B cell (primary cell): Measurements from ENCODE around the gene HHATL. TPM values are rescaled to one million over a fixed set of nuclear protein-coding genes. Genes with fewer than 3 reads are reported as not detected.

Source experiments
- ATAC-seq: fragments of 200-7000 bp; cut with Tn5 transposase; one replicate; pipeline ENCODE4 v1.10.0; 2021; ENCODE audit warnings: low read depth, mild to moderate bottlenecking, moderate number of reproducible peaks, moderate library complexity
- CTCF ChIA-PET: fragments of 350-600 bp; sonication (Branson Sonifier 250); formaldehyde crosslinking; loops from one replicate; lab custom pipeline; 2021; ENCODE audit warnings: antibody characterized with exemption, inconsistent platforms; lab: Charles Lee
- POLR2A ChIA-PET: fragments of 350-600 bp; sonication (Branson Sonifier 250); formaldehyde crosslinking; loops from one replicate; lab custom pipeline; 2021; ENCODE audit warnings: antibody characterized with exemption; lab: Charles Lee
- DNase-seq: peaks from one replicate; pipeline ENCODE4 v3.0.0; 2013
- H2AFZ ChIP-seq: 2 replicates; pipeline ENCODE4 v1.6.1; 2012; ENCODE audit warnings: mild to moderate bottlenecking, low read depth, low read length; ENCODE audit not compliant: insufficient read depth, poor library complexity, severe bottlenecking
- H3K27ac ChIP-seq, 2 donors: 1 replicate in 1 of 2; 2 replicates in 1 of 2; pipeline ENCODE4 v1.5.1; 2012 to 2013; ENCODE audit warnings: low read length in 2 of 2, mild to moderate bottlenecking in 2 of 2, moderate library complexity in 1 of 2
- H3K27me3 ChIP-seq, 4 experiments: fragments of 200-600 bp in 1 of 4; sonication (generic) in 1 of 4; replicated peaks in 1 of 4; 1 replicate in 2 of 4; 2 replicates in 2 of 4; pipeline versions ENCODE4 v1.6.1 to v1.7.0; 2013 to 2016; ENCODE audit warnings: low read length in 3 of 4, mild to moderate bottlenecking in 2 of 4, mixed read lengths in 1 of 4, moderate library complexity in 1 of 4; ENCODE audit not compliant: insufficient read depth in 4 of 4, control insufficient read depth in 3 of 4; ENCODE audit errors: control extremely low read depth in 1 of 4
- H3K36me3 ChIP-seq, 2 experiments: replicated peaks in 1 of 2; 1 replicate in 1 of 2; 2 replicates in 1 of 2; pipeline versions ENCODE4 v1.6.1 to v1.7.1; 2013; ENCODE audit warnings: low read length in 1 of 2; ENCODE audit not compliant: insufficient read depth in 2 of 2, control insufficient read depth in 1 of 2; ENCODE audit errors: control extremely low read depth in 1 of 2, extremely low read depth in 1 of 2
- H3K4me1 ChIP-seq, 2 donors: fragments of 200-600 bp in 1 of 2; sonication (generic) in 1 of 2; 1 replicate in 1 of 2; 2 replicates in 1 of 2; pipeline versions ENCODE4 v1.5.1 to v1.6.1; 2013 to 2017; ENCODE audit warnings: low read length in 2 of 2; ENCODE audit not compliant: control insufficient read depth in 2 of 2, insufficient read depth in 2 of 2
- H3K4me2 ChIP-seq: replicated peaks from 2 replicates; pipeline ENCODE3; 2012; ENCODE audit warnings: mild to moderate bottlenecking, low read depth, low read length; ENCODE audit not compliant: poor library complexity, severe bottlenecking
- H3K4me3 ChIP-seq, 5 experiments: fragments of 200-600 bp in 1 of 5; sonication (generic) in 1 of 5; 1 replicate in 3 of 5; 2 replicates in 2 of 5; pipeline versions ENCODE4 v1.5.1 to v1.7.0; 2011 to 2016; ENCODE audit warnings: low read length in 4 of 5, mild to moderate bottlenecking in 4 of 5, low read depth in 2 of 5, control low read depth in 1 of 5, moderate library complexity in 1 of 5; ENCODE audit not compliant: insufficient read depth in 1 of 5; ENCODE audit errors: control extremely low read depth in 1 of 5, extremely low read depth in 1 of 5
- H3K79me2 ChIP-seq: fragments of 200-600 bp; sonication (generic); one replicate; pipeline ENCODE4 v1.6.0; 2016; ENCODE audit warnings: low read length; ENCODE audit not compliant: control insufficient read depth, insufficient read depth
- H3K9ac ChIP-seq: fragments of 200-600 bp; sonication (generic); 2 replicates; pipeline ENCODE4 v1.6.1; 2017; ENCODE audit warnings: mild to moderate bottlenecking, low read length, moderate library complexity
- H3K9me3 ChIP-seq, 3 donors: one replicate each; pipeline versions ENCODE4 v1.6.1 to v1.7.1; 2013; ENCODE audit warnings: low read length in 2 of 3; ENCODE audit not compliant: control insufficient read depth in 2 of 3, insufficient read depth in 1 of 3; ENCODE audit errors: control extremely low read depth in 1 of 3
- H4K20me1 ChIP-seq: 2 replicates; pipeline ENCODE4 v1.6.0; 2012; ENCODE audit warnings: mild to moderate bottlenecking, low read length; ENCODE audit not compliant: insufficient read depth, control insufficient read depth, poor library complexity, severe bottlenecking
- H3K27ac Mint-ChIP-seq: one replicate; pipeline ENCODE4 v1.8.0; 2021; ENCODE audit warnings: mixed read lengths
- H3K27me3 Mint-ChIP-seq: one replicate; pipeline ENCODE4 v1.8.0; 2021; ENCODE audit warnings: mixed read lengths
- H3K4me1 Mint-ChIP-seq: one replicate; pipeline ENCODE4 v1.8.0; 2021; ENCODE audit warnings: mixed read lengths
- H3K4me3 Mint-ChIP-seq: one replicate; pipeline ENCODE4 v1.8.0; 2021; ENCODE audit warnings: mixed read lengths
- H3K9me3 Mint-ChIP-seq: one replicate; pipeline ENCODE4 v1.8.0; 2022; ENCODE audit warnings: mixed read lengths; ENCODE audit not compliant: insufficient read depth
- EZH2 ChIP-seq: IDR thresholded peaks from 2 replicates; pipeline ENCODE4 v1.6.1; 2012; ENCODE audit warnings: borderline replicate concordance, low read depth, mild to moderate bottlenecking, moderate library complexity, low read length; ENCODE audit not compliant: insufficient read depth, poor library complexity, severe bottlenecking
- WGBS: methylation state at CpG from one replicate; pipeline ENCODE4 v1.1.5; 2013; ENCODE audit warnings: missing lambda C conversion rate; ENCODE audit not compliant: insufficient coverage; 5-methylcytosine and 5-hydroxymethylcytosine counted together
- intact Hi-C: fragments of 100-400 bp; cut with micrococcal nuclease; formaldehyde crosslinking; loops from one replicate; pipeline ENCODE4 v1.10.0; 2022
- polyA plus RNA-seq: library from polyadenylated mRNA; depleted of rRNA; stranded (reverse); fragments of >200 nt; gene quantifications from 2 replicates; pipeline ENCODE4 v1.2.3, GENCODE V29; 2012
- total RNA-seq, 2 donors: library from RNA; stranded (reverse); fragments of 120-200 nt in 1 of 2; gene quantifications; 1 replicate in 1 of 2; 2 replicates in 1 of 2; pipeline versions ENCODE4 v1.2.3 to v1.2.4, GENCODE V29; 2013 to 2022
- TF ChIP-seq, protein P1 (sequence below): fragments of 200-600 bp; IDR thresholded peaks from one replicate; pipeline ENCODE4 v1.8.0; 2022; ENCODE audit warnings: antibody characterized with exemption, mild to moderate bottlenecking

Gene HHATL
- total and polyA plus RNA-seq, 2 donors (not counting 1 experiment from before 2014, with no cell fraction given), result not detected

DNA sequence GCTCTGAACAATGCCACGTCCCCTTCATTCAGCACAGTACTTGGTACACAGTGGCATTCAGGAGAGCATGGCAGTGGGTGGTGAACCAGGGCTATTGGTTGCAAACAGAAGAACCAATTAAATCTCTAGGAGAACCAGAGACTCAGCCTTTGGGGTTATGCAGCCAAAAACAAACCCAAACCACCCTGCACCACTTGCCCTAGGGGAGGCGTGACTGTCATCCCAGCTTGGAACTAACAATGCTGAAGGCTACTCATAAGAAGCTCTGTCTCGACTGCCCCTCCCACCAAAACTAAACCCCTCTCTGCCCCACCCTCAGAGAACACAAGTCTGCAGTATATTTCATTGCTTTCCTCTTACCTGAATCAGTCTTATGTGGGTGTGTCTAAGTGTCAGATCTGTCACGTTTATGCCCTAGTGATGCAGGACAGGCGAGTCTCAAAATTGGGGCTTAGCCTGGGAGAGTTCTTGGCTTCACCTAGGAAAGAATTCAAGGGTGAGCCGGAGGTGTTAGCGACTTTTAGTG is 32.5 kb downstream of the HHATL start:
- no peaks in the 10 kb centered on the region for H3K27me3 Mint-ChIP-seq
- Histone ChIP-seq H3K4me2 (no peak overlapping the region), H3K27ac (no peak overlapping the region), H3K9me3 (peaks cover 0 to 12% (median 1%) of the 10 kb centered on the region in 3 donors), H3K36me3 (no peaks in the 10 kb centered on the region), H3K27me3 (no peaks in the 10 kb centered on the region), H3K79me2 (no peaks in the 10 kb centered on the region), H3K4me3 (no peak overlapping the region), H3K4me1 (no peaks in the 10 kb centered on the region), H3K9ac (no peak overlapping the region), H4K20me1 (no peaks in the 10 kb centered on the region), H2AFZ (no peak overlapping the region)
- ATAC-seq (no peak), DNase-seq (no peak)
- no peak overlapping the region for H3K4me3 Mint-ChIP-seq
- H3K4me1 Mint-ChIP-seq, result peaks cover 1% of the 10 kb centered on the region
- intact Hi-C loops, result no loop called here
- no peak for TF ChIP-seq EZH2
- TF ChIP-seq, protein P1, sequence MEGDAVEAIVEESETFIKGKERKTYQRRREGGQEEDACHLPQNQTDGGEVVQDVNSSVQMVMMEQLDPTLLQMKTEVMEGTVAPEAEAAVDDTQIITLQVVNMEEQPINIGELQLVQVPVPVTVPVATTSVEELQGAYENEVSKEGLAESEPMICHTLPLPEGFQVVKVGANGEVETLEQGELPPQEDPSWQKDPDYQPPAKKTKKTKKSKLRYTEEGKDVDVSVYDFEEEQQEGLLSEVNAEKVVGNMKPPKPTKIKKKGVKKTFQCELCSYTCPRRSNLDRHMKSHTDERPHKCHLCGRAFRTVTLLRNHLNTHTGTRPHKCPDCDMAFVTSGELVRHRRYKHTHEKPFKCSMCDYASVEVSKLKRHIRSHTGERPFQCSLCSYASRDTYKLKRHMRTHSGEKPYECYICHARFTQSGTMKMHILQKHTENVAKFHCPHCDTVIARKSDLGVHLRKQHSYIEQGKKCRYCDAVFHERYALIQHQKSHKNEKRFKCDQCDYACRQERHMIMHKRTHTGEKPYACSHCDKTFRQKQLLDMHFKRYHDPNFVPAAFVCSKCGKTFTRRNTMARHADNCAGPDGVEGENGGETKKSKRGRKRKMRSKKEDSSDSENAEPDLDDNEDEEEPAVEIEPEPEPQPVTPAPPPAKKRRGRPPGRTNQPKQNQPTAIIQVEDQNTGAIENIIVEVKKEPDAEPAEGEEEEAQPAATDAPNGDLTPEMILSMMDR, result no peak
- H3K9me3 Mint-ChIP-seq, result no peaks in the 10 kb centered on the region
- no peak overlapping the region for H3K27ac Mint-ChIP-seq
- POLR2A ChIA-PET, result no interaction called here
- CTCF ChIA-PET, result no interaction called here
- 88% methylated on average over 6 of the region's 7 CpGs for WGBS

DNA sequence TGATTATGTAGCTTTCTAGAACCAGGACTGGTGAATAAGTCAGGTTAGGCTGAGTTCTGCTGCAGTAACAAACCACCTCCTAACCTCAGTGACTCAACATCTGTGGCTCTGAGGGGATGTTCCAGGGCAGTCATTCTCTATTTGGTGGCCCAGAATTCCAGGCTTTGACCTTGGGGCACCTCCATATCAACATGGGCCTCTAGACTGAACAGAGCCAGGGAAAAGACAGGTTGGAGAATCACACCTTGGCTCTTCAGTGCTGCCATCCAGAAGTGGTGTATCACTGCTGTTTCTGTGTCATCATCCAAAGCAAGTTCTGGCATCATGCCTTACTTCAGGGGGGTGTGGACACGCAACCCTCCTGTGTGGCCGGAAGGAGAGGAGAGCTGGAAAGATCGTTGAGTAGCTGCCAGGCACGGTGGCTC is 33.8 kb downstream of the HHATL start:
- ATAC-seq (no peak), DNase-seq (no peak)
- no peak for TF ChIP-seq EZH2
- TF ChIP-seq, protein P1, result no peak
- Mint-ChIP-seq H3K27ac (no peak overlapping the region), H3K4me3 (no peak overlapping the region), H3K27me3 (no peaks in the 10 kb centered on the region), H3K4me1 (peaks cover 9% of the 10 kb centered on the region), H3K9me3 (no peaks in the 10 kb centered on the region)
- H3K27me3 ChIP-seq, result no peaks in the 10 kb centered on the region
- H2AFZ ChIP-seq, result no peak overlapping the region
- H3K4me3 ChIP-seq, result no peak overlapping the region
- H3K79me2 ChIP-seq, result no peaks in the 10 kb centered on the region
- peaks cover 0 to 12% (median 1%) of the 10 kb centered on the region in 3 donors for H3K9me3 ChIP-seq
- H3K36me3 ChIP-seq, result no peaks in the 10 kb centered on the region
- H3K27ac ChIP-seq, result no peak overlapping the region
- WGBS, result 98% methylated on average over 4 of the region's 4 CpGs
- intact Hi-C loops, result no loop called here
- ChIA-PET CTCF (no interaction called here), POLR2A (no interaction called here)
- H3K4me1 ChIP-seq, result peaks cover 6 to 11% of the 10 kb centered on the region in 2 donors
- H4K20me1 ChIP-seq, result no peaks in the 10 kb centered on the region
- H3K9ac ChIP-seq, result no peak overlapping the region
- no peak overlapping the region for H3K4me2 ChIP-seq
